Neural progenitor cell (in vitro differentiated cells): ENCODE measurements around the gene TLR8. TPM values are rescaled to one million over a fixed set of nuclear protein-coding genes. Genes with fewer than 3 reads are reported as not detected.

Experiments used
- DNase-seq: peaks from one replicate; pipeline ENCODE4 v3.0.0-alpha.2; 2016; ENCODE audit warnings: low spot score
- H2AFZ ChIP-seq: fragments of 200-600 bp; sonication (generic); replicated peaks from 2 replicates; pipeline ENCODE4 v1.6.1; 2016; ENCODE audit warnings: antibody characterized with exemption
- H3F3A ChIP-seq: fragments of 200-600 bp; sonication (generic); 2 replicates; pipeline ENCODE4 v1.6.1; 2016; ENCODE audit warnings: antibody characterized with exemption, low read depth
- H3K27ac ChIP-seq: fragments of 200-600 bp; sonication (generic); 2 replicates; pipeline ENCODE4 v1.5.1; 2016; ENCODE audit warnings: mild to moderate bottlenecking
- H3K27me3 ChIP-seq: fragments of 200-600 bp; sonication (generic); 2 replicates; pipeline ENCODE4 v1.6.1; 2016; ENCODE audit warnings: mild to moderate bottlenecking, moderate library complexity
- H3K36me3 ChIP-seq: fragments of 200-600 bp; sonication (generic); 2 replicates; pipeline ENCODE4 v1.5.1; 2016
- H3K4me1 ChIP-seq: fragments of 200-600 bp; sonication (generic); 2 replicates; pipeline ENCODE4 v1.6.1; 2016; ENCODE audit warnings: mixed run types
- H3K4me2 ChIP-seq: fragments of 200-600 bp; sonication (generic); 2 replicates; pipeline ENCODE4 v1.6.1; 2016
- H3K4me3 ChIP-seq: fragments of 200-600 bp; sonication (generic); 2 replicates; pipeline ENCODE4 v1.5.1; 2016
- H3K79me2 ChIP-seq: fragments of 200-600 bp; sonication (generic); 2 replicates; pipeline ENCODE4 v1.6.1; 2016; ENCODE audit warnings: low read depth
- H3K9ac ChIP-seq: fragments of 200-600 bp; sonication (generic); 2 replicates; pipeline ENCODE4 v1.6.1; 2016
- H3K9me3 ChIP-seq: fragments of 200-600 bp; sonication (generic); 2 replicates; pipeline ENCODE4 v1.5.1; 2016; ENCODE audit warnings: low read depth
- H4K20me1 ChIP-seq: fragments of 200-600 bp; sonication (generic); 2 replicates; pipeline ENCODE4 v1.6.1; 2016; ENCODE audit warnings: low read depth
- H3K27ac Mint-ChIP-seq: 3 replicates; pipeline ENCODE4 v1.8.0; 2021; ENCODE audit warnings: mixed read lengths
- H3K27me3 Mint-ChIP-seq: 2 replicates; pipeline ENCODE4 v1.8.0; 2022; ENCODE audit warnings: low read depth, mild to moderate bottlenecking, inconsistent platforms, moderate library complexity, mixed read lengths; ENCODE audit not compliant: insufficient read depth
- H3K36me3 Mint-ChIP-seq: 3 replicates; pipeline ENCODE4 v1.8.0; 2021; ENCODE audit warnings: mixed read lengths
- H3K4me1 Mint-ChIP-seq: 3 replicates; pipeline ENCODE4 v1.8.0; 2021; ENCODE audit warnings: mixed read lengths
- H3K4me3 Mint-ChIP-seq: 3 replicates; pipeline ENCODE4 v1.8.0; 2021; ENCODE audit warnings: mild to moderate bottlenecking, moderate library complexity, mixed read lengths
- H3K9me3 Mint-ChIP-seq: 3 replicates; pipeline ENCODE4 v1.8.0; 2020; ENCODE audit warnings: mixed read lengths
- EZH2 ChIP-seq: fragments of 200-600 bp; sonication (generic); IDR thresholded peaks from 2 replicates; pipeline ENCODE4 v1.6.1; 2017; ENCODE audit warnings: antibody characterized with exemption, mild to moderate bottlenecking, moderate library complexity
- EZH2phosphoT487 ChIP-seq: fragments of 200-600 bp; sonication (generic); IDR thresholded peaks from 2 replicates; pipeline ENCODE4 v1.6.1; 2017; ENCODE audit warnings: antibody characterized with exemption
- total RNA-seq: library from RNA; depleted of rRNA; stranded (reverse); fragments of >200 nt; gene quantifications from 2 replicates; pipeline ENCODE4 v1.2.3, GENCODE V29; 2015; ENCODE audit warnings: low replicate concordance
- TF ChIP-seq, protein P1 (sequence below): fragments of 200-600 bp; sonication (generic); IDR thresholded peaks from 2 replicates; pipeline ENCODE4 v1.5.1; 2017; ENCODE audit warnings: antibody characterized with exemption, mild to moderate bottlenecking

The TLR8 gene
- total RNA-seq, 1 donor from 2014 or later: not detected

DNA sequence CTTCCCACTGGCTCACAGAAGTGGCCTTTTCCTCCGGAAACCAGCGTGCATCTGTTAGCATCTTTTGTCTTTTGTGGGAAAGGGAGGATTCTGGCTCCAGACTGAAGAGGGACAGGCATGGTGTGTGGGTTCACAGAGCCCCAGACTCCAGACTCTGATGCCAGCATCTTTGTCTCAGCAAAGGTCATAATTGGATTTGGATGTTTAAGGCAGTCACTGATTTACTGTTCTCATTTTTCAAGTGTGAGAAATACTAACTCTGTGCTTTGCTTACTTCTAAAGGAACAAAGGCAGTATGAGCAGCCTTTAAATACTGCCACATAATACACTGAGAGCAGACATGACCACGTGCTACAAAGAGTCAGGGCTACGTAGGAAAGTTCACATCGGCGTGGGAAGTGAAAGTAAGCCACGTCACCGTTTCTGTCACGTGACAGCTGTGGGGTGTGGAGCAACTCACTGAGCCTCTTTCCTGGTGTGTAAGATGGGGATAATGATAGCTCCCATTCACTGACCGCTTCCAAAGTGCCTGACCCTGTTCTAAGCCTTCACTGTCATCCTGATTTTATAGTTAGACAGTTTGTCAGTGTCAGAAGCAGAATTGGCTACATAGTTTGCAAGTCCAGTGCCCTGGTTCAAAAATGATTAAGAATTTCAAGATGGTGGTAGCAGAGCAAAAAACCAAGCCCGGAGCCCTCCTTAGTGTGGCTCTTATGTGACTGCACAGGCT is 43.7 kb downstream of the TLR8 start:
- Histone ChIP-seq H3K9ac (no peak overlapping the region), H3K79me2 (no peaks in the 10 kb centered on the region), H4K20me1 (no peaks in the 10 kb centered on the region), H2AFZ (no peak overlapping the region), H3K4me2 (no peak overlapping the region), H3K36me3 (no peaks in the 10 kb centered on the region), H3K9me3 (no peaks in the 10 kb centered on the region), H3F3A (peaks cover 12% of the 10 kb centered on the region), H3K27me3 (no peaks in the 10 kb centered on the region), H3K27ac (no peak overlapping the region), H3K4me3 (no peak overlapping the region), H3K4me1 (peaks cover 24% of the 10 kb centered on the region)
- H3K27ac Mint-ChIP-seq: no peak overlapping the region
- H3K9me3 Mint-ChIP-seq: peaks cover 4% of the 10 kb centered on the region
- H3K36me3 Mint-ChIP-seq: no peaks in the 10 kb centered on the region
- DNase-seq: no peak
- no peak overlapping the region for H3K4me3 Mint-ChIP-seq
- H3K27me3 Mint-ChIP-seq: no peaks in the 10 kb centered on the region
- H3K4me1 Mint-ChIP-seq: peaks cover 29% of the 10 kb centered on the region
- TF ChIP-seq, protein P1, sequence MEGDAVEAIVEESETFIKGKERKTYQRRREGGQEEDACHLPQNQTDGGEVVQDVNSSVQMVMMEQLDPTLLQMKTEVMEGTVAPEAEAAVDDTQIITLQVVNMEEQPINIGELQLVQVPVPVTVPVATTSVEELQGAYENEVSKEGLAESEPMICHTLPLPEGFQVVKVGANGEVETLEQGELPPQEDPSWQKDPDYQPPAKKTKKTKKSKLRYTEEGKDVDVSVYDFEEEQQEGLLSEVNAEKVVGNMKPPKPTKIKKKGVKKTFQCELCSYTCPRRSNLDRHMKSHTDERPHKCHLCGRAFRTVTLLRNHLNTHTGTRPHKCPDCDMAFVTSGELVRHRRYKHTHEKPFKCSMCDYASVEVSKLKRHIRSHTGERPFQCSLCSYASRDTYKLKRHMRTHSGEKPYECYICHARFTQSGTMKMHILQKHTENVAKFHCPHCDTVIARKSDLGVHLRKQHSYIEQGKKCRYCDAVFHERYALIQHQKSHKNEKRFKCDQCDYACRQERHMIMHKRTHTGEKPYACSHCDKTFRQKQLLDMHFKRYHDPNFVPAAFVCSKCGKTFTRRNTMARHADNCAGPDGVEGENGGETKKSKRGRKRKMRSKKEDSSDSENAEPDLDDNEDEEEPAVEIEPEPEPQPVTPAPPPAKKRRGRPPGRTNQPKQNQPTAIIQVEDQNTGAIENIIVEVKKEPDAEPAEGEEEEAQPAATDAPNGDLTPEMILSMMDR: no peak
- no peak for TF ChIP-seq EZH2
- TF ChIP-seq EZH2phosphoT487: no peak

DNA sequence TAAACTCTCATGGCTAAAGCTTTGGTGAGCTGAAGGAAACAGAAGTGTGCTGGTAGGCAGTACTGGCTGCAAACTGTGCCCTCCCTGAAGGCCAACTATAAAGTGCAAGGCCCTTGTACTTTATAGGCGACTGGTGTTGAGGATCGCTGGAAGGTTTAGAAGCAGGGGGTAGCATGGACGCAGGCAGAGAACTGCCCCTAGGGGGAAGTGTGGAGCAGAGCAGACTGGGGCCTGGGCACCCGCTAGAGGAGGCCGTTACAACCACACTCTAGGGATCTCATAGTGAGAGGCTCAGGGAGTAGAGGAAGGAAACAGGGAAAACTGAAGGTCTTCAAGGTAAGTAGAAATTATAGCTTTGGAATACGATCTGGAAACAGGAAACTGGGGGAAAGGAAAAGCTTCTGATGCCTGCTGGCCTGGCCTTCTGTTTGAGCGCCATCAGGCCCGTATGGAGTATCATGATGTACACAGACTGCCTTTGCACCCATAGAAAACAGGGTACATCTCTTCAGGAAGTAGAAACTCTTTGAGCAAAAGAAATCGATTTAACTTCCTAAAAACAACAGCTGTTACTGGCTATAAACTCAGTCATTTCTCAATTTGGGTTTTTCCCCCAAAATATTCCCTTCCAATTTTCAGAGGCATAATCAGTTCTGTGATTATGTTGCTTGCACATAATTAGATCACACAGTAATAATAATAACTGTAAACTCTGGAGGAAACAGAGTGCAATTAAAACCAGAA is 44.6 kb downstream of the TLR8 start:
- no peaks in the 10 kb centered on the region for H3K36me3 ChIP-seq
- no peak for TF ChIP-seq EZH2phosphoT487
- TF ChIP-seq, protein P1: peak; percentile 76
- H3K27ac ChIP-seq: no peak overlapping the region
- no peak overlapping the region for H3K4me3 ChIP-seq
- no peaks in the 10 kb centered on the region for H3K36me3 Mint-ChIP-seq
- no peak overlapping the region for H3K4me2 ChIP-seq
- H3K9me3 ChIP-seq: no peaks in the 10 kb centered on the region
- H3K4me1 Mint-ChIP-seq: peaks cover 29% of the 10 kb centered on the region
- peaks cover 14% of the 10 kb centered on the region for H3K4me1 ChIP-seq
- no peaks in the 10 kb centered on the region for H3K79me2 ChIP-seq
- peaks cover 4% of the 10 kb centered on the region for H3K9me3 Mint-ChIP-seq
- no peak overlapping the region for H3K27ac Mint-ChIP-seq
- H3K4me3 Mint-ChIP-seq: no peak overlapping the region
- no peaks in the 10 kb centered on the region for H4K20me1 ChIP-seq
- H3F3A ChIP-seq: peaks cover 7% of the 10 kb centered on the region
- H2AFZ ChIP-seq: no peak overlapping the region
- H3K27me3 ChIP-seq: no peaks in the 10 kb centered on the region
- no peak overlapping the region for H3K9ac ChIP-seq
- DNase-seq: peak; percentile 74
- no peaks in the 10 kb centered on the region for H3K27me3 Mint-ChIP-seq

DNA sequence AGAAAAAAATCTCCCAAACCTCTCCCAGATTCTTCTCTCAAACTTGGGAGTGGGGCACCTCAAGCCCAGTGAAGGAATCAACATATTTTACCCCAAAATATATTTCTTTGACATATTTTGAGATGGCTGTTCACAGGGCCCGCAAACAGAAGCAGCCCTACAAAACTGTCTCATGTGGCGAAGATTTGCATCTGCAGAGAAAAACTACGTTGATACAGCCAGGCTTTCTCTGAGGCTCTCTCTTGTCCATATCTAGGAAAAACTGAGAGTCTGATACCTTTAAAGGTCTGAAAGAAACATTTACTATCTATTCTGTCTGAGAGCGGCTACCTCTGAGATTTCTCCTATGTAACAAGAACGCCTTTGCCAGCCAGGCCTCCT is 45.2 kb downstream of the TLR8 start:
- peaks cover 25% of the 10 kb centered on the region for H3K4me1 Mint-ChIP-seq
- no peaks in the 10 kb centered on the region for H3K36me3 ChIP-seq
- H3K36me3 Mint-ChIP-seq: no peaks in the 10 kb centered on the region
- no peak overlapping the region for H3K27ac Mint-ChIP-seq
- no peaks in the 10 kb centered on the region for H3K9me3 ChIP-seq
- no peak overlapping the region for H2AFZ ChIP-seq
- H3K4me3 Mint-ChIP-seq: no peak overlapping the region
- peaks cover 4% of the 10 kb centered on the region for H3K9me3 Mint-ChIP-seq
- peaks cover 9% of the 10 kb centered on the region for H3K4me1 ChIP-seq
- H3F3A ChIP-seq: peaks cover 7% of the 10 kb centered on the region
- no peak overlapping the region for H3K4me2 ChIP-seq
- H3K4me3 ChIP-seq: no peak overlapping the region
- no peaks in the 10 kb centered on the region for H4K20me1 ChIP-seq
- no peak for DNase-seq
- no peaks in the 10 kb centered on the region for H3K27me3 Mint-ChIP-seq
- H3K27ac ChIP-seq: no peak overlapping the region
- no peaks in the 10 kb centered on the region for H3K27me3 ChIP-seq
- H3K79me2 ChIP-seq: no peaks in the 10 kb centered on the region
- no peak overlapping the region for H3K9ac ChIP-seq
- TF ChIP-seq EZH2phosphoT487: no peak
- TF ChIP-seq, protein P1: no peak
- no peak for TF ChIP-seq EZH2
